Hepatocyte (in vitro differentiated cells): Measurements from ENCODE around the gene SFXN5. TPM values are rescaled to one million over a fixed set of nuclear protein-coding genes. Genes with fewer than 3 reads are reported as not detected.

ENCODE experiments used
- DNase-seq: peaks from one replicate; pipeline ENCODE4 v3.0.0-alpha.2; 2016; ENCODE audit warnings: low spot score
- H2AFZ ChIP-seq: fragments of 200-600 bp; sonication (generic); 2 replicates; pipeline ENCODE4 v1.6.0; 2016; ENCODE audit warnings: antibody characterized with exemption, mild to moderate bottlenecking
- H3K27ac ChIP-seq: fragments of 200-600 bp; sonication (generic); 2 replicates; pipeline ENCODE4 v1.5.1; 2016; ENCODE audit warnings: mild to moderate bottlenecking
- H3K27me3 ChIP-seq: fragments of 200-600 bp; sonication (generic); 2 replicates; pipeline ENCODE4 v1.6.1; 2016
- H3K36me3 ChIP-seq: fragments of 200-600 bp; sonication (generic); replicated peaks from 2 replicates; pipeline ENCODE4 v1.5.1; 2016; ENCODE audit warnings: low read depth; ENCODE audit not compliant: insufficient read depth
- H3K4me1 ChIP-seq: fragments of 200-600 bp; sonication (generic); 2 replicates; pipeline ENCODE4 v1.5.1; 2016; ENCODE audit warnings: mild to moderate bottlenecking, moderate library complexity; ENCODE audit not compliant: insufficient read depth
- H3K4me2 ChIP-seq: fragments of 200-600 bp; sonication (generic); 2 replicates; pipeline ENCODE4 v1.6.0; 2016
- H3K4me3 ChIP-seq: fragments of 200-600 bp; sonication (generic); 2 replicates; pipeline ENCODE4 v1.5.1; 2016; ENCODE audit warnings: mild to moderate bottlenecking
- H3K79me2 ChIP-seq: fragments of 200-600 bp; sonication (generic); 2 replicates; pipeline ENCODE4 v1.6.0; 2017; ENCODE audit warnings: mild to moderate bottlenecking
- H3K9me2 ChIP-seq: fragments of 200-600 bp; sonication (generic); replicated peaks from 2 replicates; pipeline ENCODE4 v1.6.0; 2017; ENCODE audit warnings: mild to moderate bottlenecking; ENCODE audit not compliant: insufficient read depth
- H3K9me3 ChIP-seq: fragments of 200-600 bp; sonication (generic); 2 replicates; pipeline ENCODE4 v1.5.1; 2016; ENCODE audit warnings: low read depth, mild to moderate bottlenecking
- H4K20me1 ChIP-seq: fragments of 200-600 bp; sonication (generic); 2 replicates; pipeline ENCODE4 v1.6.0; 2016; ENCODE audit warnings: mild to moderate bottlenecking; ENCODE audit not compliant: insufficient read depth, poor library complexity, severe bottlenecking
- EZH2 ChIP-seq: fragments of 200-600 bp; sonication (generic); IDR thresholded peaks from 2 replicates; pipeline ENCODE4 v1.6.1; 2016; ENCODE audit warnings: antibody characterized with exemption, mild to moderate bottlenecking, borderline replicate concordance
- EZH2phosphoT487 ChIP-seq: fragments of 200-600 bp; sonication (generic); IDR thresholded peaks from one replicate; pipeline ENCODE4 v1.6.1; 2018; ENCODE audit warnings: antibody characterized with exemption, mild to moderate bottlenecking, low read depth, moderate library complexity; ENCODE audit not compliant: unreplicated experiment, severe bottlenecking
- WGBS: methylation state at CpG from one replicate; pipeline ENCODE4 v1.1.6; 2016; ENCODE audit warnings: low lambda C conversion rate; ENCODE audit errors: missing lambda C conversion rate; 5-methylcytosine and 5-hydroxymethylcytosine counted together
- polyA plus RNA-seq: library from polyadenylated mRNA; unstranded; fragments of >200 nt; fragmentation: Nextera tagmentation; extraction: Ambion mirVana; gene quantifications from 2 replicates; pipeline ENCODE4 v1.2.1, GENCODE V29; 2016
- total RNA-seq: library from RNA; depleted of rRNA; stranded (reverse); fragments of >200 nt; gene quantifications from 2 replicates; pipeline ENCODE4 v1.2.3, GENCODE V29; 2014
- TF ChIP-seq, protein P1 (sequence below): fragments of 200-600 bp; sonication (generic); IDR thresholded peaks from 2 replicates; pipeline ENCODE4 v1.5.1; 2016; ENCODE audit warnings: antibody characterized with exemption, mild to moderate bottlenecking; ENCODE audit not compliant: poor library complexity

SFXN5 gene
- total and polyA plus RNA-seq, 2 experiments from 2014 or later = 25.8 to 34.6 TPM

DNA sequence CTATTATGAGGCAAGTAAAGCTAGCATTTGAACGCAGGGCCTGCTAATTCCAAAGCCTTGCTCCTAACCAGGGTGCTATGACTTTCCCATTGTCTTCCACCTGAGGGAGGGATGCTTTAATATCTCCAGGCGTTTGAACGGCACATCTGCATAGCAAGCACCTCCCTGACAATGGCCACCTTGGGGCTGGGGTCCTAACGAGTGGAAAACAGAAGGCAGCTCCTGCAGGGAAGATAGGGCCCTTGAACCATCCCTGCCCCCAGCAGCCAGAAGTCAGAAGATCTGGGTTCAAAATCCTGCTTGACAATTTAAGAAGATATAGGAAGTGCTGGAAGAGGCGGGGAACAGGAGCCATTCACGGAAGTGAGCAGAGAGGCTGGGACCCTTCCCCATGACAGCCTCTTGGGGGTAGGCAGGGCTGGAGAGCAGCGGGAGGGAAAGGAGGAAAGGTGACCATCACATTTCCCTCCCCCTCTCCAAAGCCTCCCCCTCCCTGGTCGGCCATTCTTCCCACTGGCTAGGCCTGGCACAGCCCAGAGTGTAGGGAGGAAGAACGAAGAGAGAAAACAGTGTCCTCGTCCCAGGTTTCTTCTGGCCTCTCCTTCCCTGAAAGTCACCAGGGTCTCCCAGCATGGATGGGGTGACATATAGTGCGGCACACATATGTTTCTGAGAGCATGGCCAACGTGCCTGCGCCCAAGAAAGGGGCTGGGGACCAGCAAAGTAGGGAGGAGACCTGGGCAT is 80.6 kb downstream of the SFXN5 start:
- Histone ChIP-seq H3K9me2 (no peaks in the 10 kb centered on the region), H3K4me1 (peaks cover 4% of the 10 kb centered on the region), H3K27me3 (no peaks in the 10 kb centered on the region), H3K36me3 (no peaks in the 10 kb centered on the region), H4K20me1 (no peaks in the 10 kb centered on the region), H3K27ac (no peak overlapping the region), H2AFZ (no peak overlapping the region), H3K4me2 (no peak overlapping the region), H3K79me2 (no peaks in the 10 kb centered on the region), H3K9me3 (no peaks in the 10 kb centered on the region), H3K4me3 (no peak overlapping the region)
- TF ChIP-seq EZH2phosphoT487 (no peak), EZH2 (no peak)
- TF ChIP-seq, protein P1, sequence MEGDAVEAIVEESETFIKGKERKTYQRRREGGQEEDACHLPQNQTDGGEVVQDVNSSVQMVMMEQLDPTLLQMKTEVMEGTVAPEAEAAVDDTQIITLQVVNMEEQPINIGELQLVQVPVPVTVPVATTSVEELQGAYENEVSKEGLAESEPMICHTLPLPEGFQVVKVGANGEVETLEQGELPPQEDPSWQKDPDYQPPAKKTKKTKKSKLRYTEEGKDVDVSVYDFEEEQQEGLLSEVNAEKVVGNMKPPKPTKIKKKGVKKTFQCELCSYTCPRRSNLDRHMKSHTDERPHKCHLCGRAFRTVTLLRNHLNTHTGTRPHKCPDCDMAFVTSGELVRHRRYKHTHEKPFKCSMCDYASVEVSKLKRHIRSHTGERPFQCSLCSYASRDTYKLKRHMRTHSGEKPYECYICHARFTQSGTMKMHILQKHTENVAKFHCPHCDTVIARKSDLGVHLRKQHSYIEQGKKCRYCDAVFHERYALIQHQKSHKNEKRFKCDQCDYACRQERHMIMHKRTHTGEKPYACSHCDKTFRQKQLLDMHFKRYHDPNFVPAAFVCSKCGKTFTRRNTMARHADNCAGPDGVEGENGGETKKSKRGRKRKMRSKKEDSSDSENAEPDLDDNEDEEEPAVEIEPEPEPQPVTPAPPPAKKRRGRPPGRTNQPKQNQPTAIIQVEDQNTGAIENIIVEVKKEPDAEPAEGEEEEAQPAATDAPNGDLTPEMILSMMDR = no peak
- DNase-seq = no peak
- 94% methylated on average over 13 of the region's 13 CpGs for WGBS

DNA sequence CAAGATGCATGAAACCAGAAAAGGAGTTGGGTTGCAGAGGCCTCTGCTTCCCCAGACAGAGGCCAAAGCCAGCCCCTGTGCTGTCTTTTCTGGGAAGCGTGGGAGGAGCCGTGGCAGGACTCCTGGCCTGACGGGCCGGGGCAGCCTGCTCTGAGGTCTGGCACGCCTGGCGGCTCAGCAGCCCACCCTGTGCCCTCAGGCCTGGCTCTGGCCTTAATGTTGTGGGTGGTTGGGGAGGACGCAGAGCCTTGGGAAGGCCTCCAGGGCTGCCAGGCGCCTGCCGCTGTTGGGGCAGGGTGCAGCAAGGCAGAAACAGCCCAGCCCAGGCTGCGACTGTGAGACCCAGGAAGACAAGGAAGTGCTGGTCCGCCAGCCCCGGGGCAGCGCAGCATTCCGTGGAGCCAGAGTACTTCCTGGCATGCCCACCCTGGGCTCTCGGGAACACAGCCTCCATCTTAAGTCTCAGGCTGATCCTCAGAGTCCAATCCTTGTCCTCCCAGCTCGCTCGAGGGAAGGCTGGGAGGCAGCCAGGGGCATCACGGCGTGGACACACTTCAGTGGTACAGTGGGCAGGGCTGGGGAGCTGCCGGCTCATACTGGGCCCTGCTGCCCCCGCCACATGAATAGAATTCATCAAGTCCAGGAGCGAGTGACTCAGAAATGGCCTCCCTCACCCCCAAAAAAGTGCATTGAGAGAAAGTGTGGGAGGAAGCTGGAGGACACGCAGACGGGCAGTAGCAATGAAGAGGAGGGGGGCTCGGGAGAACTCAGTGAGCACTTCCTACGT is 81.5 kb downstream of the SFXN5 start:
- 90% methylated on average over 26 of the region's 26 CpGs for WGBS
- DNase-seq = no peak
- Histone ChIP-seq H3K27me3 (no peaks in the 10 kb centered on the region), H4K20me1 (no peaks in the 10 kb centered on the region), H3K79me2 (no peaks in the 10 kb centered on the region), H3K36me3 (no peaks in the 10 kb centered on the region), H2AFZ (no peak overlapping the region), H3K4me1 (peaks cover 6% of the 10 kb centered on the region), H3K4me3 (no peak overlapping the region), H3K27ac (no peak overlapping the region), H3K9me3 (no peaks in the 10 kb centered on the region), H3K9me2 (no peaks in the 10 kb centered on the region), H3K4me2 (no peak overlapping the region)
- TF ChIP-seq EZH2phosphoT487 (no peak), EZH2 (no peak)

DNA sequence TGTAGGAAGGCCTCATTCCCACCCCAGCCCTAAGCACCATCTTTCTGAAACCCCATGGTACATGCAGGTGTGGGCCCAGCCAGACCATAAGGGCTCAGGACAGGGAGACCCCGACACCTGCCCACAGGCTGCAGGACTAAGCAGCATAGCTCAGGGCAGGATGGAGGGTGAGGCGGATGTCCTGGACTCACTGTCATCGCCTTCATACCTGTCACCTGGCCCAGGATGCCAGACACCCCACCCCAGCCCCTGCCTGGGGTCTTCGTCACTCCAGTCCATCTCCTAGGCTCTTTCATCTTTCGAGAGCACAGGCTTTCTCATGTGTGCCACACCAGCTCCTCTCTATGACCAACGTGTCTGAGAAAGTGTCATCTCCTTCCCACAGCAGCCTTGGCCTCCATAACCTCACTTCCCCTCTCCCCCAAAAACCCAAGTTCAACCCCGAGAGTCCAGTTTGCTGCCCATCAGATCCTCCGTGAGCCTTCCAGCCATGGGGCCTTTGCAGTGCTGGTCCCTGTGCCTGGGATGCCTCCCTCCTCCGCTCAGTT is 82.7 kb downstream of the SFXN5 start:
- Histone ChIP-seq H3K4me2 (no peak overlapping the region), H3K27me3 (no peaks in the 10 kb centered on the region), H3K9me3 (no peaks in the 10 kb centered on the region), H2AFZ (no peak overlapping the region), H3K9me2 (no peaks in the 10 kb centered on the region), H3K27ac (no peak overlapping the region), H3K79me2 (no peaks in the 10 kb centered on the region), H3K36me3 (no peaks in the 10 kb centered on the region), H3K4me1 (peaks cover 6% of the 10 kb centered on the region), H3K4me3 (no peak overlapping the region), H4K20me1 (no peaks in the 10 kb centered on the region)
- WGBS = 98% methylated on average over 9 of the region's 9 CpGs
- no peak for DNase-seq
- TF ChIP-seq EZH2 = no peak
- no peak for TF ChIP-seq EZH2phosphoT487
- TF ChIP-seq, protein P1 = no peak

DNA sequence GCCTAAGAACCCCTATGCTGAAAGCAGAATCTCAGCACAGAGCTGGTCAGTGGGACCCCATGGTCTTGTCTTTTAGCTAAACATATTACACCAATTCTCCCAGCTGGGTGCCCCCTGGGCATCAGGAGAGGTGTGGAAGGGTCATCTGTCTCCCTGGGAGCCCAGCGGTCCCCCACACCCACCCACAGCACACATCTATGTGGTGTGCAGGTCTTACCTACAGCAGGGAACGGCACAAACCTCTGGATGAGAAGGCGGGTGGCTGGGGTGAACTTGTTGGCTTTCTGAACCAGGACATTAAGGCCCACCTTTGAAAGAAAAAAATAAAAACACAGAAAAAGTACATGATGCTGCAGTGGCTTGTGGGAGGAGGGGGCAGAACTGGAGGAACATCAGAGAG is 83.5 kb downstream of the SFXN5 start:
- Histone ChIP-seq H3K9me2 (no peaks in the 10 kb centered on the region), H3K36me3 (no peaks in the 10 kb centered on the region), H3K4me3 (no peak overlapping the region), H3K79me2 (no peaks in the 10 kb centered on the region), H3K27ac (no peak overlapping the region), H3K9me3 (no peaks in the 10 kb centered on the region), H3K4me1 (peaks cover 6% of the 10 kb centered on the region), H3K27me3 (no peaks in the 10 kb centered on the region), H2AFZ (no peak overlapping the region), H4K20me1 (no peaks in the 10 kb centered on the region), H3K4me2 (no peak overlapping the region)
- TF ChIP-seq EZH2 (no peak), EZH2phosphoT487 (no peak)
- TF ChIP-seq, protein P1 = no peak
- 91% methylated on average over 3 of the region's 3 CpGs for WGBS
- DNase-seq = no peak
